ENCODE measurements around the gene SALL3. TPM values are rescaled to one million over a fixed set of nuclear protein-coding genes. Genes with fewer than 3 reads are reported as not detected.

The SALL3 gene
- total RNA-seq, 4 donors from 2014 or later, result 0.21 to 0.40 TPM; not detected in 2

DNA sequence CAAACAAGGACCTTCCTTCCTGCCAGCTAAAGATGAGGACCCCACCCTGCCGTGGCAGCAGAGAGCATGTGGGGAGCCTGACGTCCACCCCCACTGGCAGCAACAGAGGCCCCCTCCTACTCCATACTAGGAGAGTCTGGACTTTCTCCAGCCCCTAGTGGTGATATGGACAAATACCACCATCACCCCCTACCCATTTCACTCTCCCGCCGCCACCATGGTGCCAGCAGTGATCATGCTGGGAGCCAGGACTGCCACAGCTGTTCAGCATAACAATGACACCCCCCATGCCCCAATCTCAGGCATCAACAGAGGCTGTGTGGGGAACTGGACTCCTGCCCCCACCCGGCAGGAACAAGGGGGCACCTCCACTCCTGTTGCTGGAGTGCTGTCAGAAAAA lies 46.9 kb downstream of the SALL3 start:
- TF ChIP-seq POLR2AphosphoS5 (IDR thresholded peaks at IDR 0.05) (no peak), EP300 (IDR thresholded peaks at IDR 0.05) (no peak), POLR2A (IDR thresholded peaks at IDR 0.05) (no peak)
- TF ChIP-seq, protein P1, sequence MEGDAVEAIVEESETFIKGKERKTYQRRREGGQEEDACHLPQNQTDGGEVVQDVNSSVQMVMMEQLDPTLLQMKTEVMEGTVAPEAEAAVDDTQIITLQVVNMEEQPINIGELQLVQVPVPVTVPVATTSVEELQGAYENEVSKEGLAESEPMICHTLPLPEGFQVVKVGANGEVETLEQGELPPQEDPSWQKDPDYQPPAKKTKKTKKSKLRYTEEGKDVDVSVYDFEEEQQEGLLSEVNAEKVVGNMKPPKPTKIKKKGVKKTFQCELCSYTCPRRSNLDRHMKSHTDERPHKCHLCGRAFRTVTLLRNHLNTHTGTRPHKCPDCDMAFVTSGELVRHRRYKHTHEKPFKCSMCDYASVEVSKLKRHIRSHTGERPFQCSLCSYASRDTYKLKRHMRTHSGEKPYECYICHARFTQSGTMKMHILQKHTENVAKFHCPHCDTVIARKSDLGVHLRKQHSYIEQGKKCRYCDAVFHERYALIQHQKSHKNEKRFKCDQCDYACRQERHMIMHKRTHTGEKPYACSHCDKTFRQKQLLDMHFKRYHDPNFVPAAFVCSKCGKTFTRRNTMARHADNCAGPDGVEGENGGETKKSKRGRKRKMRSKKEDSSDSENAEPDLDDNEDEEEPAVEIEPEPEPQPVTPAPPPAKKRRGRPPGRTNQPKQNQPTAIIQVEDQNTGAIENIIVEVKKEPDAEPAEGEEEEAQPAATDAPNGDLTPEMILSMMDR (IDR thresholded peaks at IDR 0.05), result no peak
- H3K27ac ChIP-seq, result no peak overlapping the region
- no peak for DNase-seq (ENCODE audit: low spot score in 2 of 2)
- H3K27me3 ChIP-seq, result no peaks in the 10 kb centered on the region
- peaks cover 4% of the 10 kb centered on the region for H3K9me3 ChIP-seq
- no peak overlapping the region for H3K4me3 ChIP-seq
- no peaks in the 10 kb centered on the region for H3K36me3 ChIP-seq
- 43% methylated on average over 5 of the region's 5 CpGs for WGBS
- H3K4me1 ChIP-seq, result no peaks in the 10 kb centered on the region

DNA sequence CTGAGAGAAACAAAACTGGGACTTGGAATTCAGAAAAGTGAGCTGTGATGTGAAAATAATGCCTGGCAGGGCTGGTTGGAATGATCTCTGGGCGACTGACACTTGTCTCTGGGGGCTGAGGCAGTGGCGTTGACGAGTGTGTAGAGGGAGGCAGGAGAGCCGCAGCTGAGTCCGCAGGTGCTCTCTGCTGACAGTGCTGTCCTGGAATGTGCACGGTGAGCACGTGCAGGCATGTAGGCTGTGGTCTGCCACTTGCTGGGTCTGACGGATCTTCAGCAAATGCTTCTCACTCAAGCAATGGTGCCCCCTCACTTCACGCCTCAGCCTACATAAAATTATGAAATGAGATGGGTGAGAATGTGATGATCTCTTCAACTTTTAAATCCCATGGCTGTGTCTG lies 51.1 kb downstream of the SALL3 start:
- Histone ChIP-seq H3K27me3 (no peaks in the 10 kb centered on the region), H3K9me3 (peaks cover 8% of the 10 kb centered on the region), H3K27ac (no peak overlapping the region), H3K4me1 (no peaks in the 10 kb centered on the region), H3K36me3 (no peaks in the 10 kb centered on the region), H3K4me3 (no peak overlapping the region)
- DNase-seq (ENCODE audit: low spot score in 2 of 2), result no peak
- TF ChIP-seq POLR2AphosphoS5 (IDR thresholded peaks at IDR 0.05) (no peak), POLR2A (IDR thresholded peaks at IDR 0.05) (no peak), EP300 (IDR thresholded peaks at IDR 0.05) (no peak)
- TF ChIP-seq, protein P1 (IDR thresholded peaks at IDR 0.05), result no peak
- WGBS, result 40% methylated on average over 9 of the region's 9 CpGs

DNA sequence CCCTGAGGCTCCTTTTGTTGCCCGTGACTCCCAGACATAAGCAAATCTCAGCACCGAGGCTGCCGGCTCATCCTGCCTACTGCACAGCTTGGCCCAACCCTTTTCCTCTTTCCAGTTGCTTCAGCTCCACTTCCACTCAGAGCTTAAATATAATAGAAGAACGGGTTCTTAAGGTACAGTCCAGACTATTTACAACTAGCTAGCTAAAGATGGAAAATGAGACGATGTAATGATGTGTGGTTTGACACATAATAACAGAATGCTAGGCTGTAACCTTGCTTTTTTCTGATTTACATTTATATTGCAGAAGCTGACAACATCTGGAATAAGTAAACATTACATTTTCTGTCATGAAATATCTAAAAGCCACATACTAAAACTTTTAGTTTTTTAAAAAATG lies 62.7 kb downstream of the SALL3 start:
- H3K4me3 ChIP-seq, result no peak overlapping the region
- no peaks in the 10 kb centered on the region for H3K36me3 ChIP-seq
- DNase-seq (ENCODE audit: low spot score in 2 of 2), result no peak
- no peak for TF ChIP-seq POLR2A (IDR thresholded peaks at IDR 0.05)
- TF ChIP-seq, protein P1 (IDR thresholded peaks at IDR 0.05), result no peak
- no peak for TF ChIP-seq EP300 (IDR thresholded peaks at IDR 0.05)
- no peak for TF ChIP-seq POLR2AphosphoS5 (IDR thresholded peaks at IDR 0.05)
- 67% methylated on average over 5 of the region's 5 CpGs for WGBS
- no peaks in the 10 kb centered on the region for H3K27me3 ChIP-seq
- no peaks in the 10 kb centered on the region for H3K9me3 ChIP-seq
- no peaks in the 10 kb centered on the region for H3K4me1 ChIP-seq
- no peak overlapping the region for H3K27ac ChIP-seq

DNA sequence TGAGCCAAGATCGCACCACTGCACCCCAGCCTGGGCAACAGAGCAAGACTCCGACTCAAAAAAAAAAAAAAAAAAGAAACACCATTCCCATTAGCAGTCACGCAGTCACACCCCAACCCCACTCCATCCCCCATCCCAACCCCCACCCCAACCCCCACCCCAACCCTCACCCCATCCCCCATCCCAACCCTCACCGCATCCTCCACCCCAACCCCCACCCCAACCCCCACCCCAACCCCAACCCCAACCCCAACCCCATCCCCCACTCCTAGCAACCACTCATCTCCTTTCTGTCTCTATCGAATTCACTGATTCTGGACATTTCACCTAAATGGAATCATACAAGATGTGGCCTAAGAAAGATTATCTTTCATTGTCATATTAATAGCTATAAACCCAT lies 63.7 kb downstream of the SALL3 start:
- WGBS, result 90% methylated on average over 5 of the region's 5 CpGs
- no peak for DNase-seq (ENCODE audit: low spot score in 2 of 2)

DNA sequence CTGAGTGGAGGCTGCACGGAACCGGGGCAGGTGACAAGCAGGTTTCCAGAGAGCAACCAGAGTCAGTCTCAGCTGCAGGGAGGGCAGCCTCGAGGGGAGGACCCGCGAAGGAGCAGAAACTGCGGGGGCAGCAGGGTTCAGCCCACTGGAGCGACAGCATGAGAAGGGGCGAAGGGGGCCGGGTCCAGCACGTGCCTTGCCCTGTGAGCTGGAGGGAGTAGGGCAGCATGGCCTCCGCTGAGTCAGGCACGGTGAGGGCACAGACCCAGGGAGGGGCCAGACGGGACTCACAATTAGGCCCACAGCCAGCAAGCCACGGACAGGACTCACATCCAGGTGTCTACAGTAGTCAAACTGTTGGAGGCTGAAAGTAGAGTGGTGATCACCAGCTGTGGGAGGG lies 66.9 kb downstream of the SALL3 start:
- peaks cover 3% of the 10 kb centered on the region for H3K27me3 ChIP-seq
- H3K27ac ChIP-seq, result no peak overlapping the region
- WGBS, result 76% methylated on average over 11 of the region's 14 CpGs
- H3K4me1 ChIP-seq, result no peaks in the 10 kb centered on the region
- DNase-seq (ENCODE audit: low spot score in 2 of 2), result no peak
- no peaks in the 10 kb centered on the region for H3K36me3 ChIP-seq
- TF ChIP-seq POLR2AphosphoS5 (IDR thresholded peaks at IDR 0.05) (no peak), EP300 (IDR thresholded peaks at IDR 0.05) (no peak)
- H3K9me3 ChIP-seq, result no peaks in the 10 kb centered on the region
- H3K4me3 ChIP-seq, result no peak overlapping the region

More for the DNA sequence above, 63.7 kb downstream of the SALL3 start:
- H3K4me3 ChIP-seq, result no peak overlapping the region
- H3K9me3 ChIP-seq, result no peaks in the 10 kb centered on the region
- H3K4me1 ChIP-seq, result no peaks in the 10 kb centered on the region
- no peaks in the 10 kb centered on the region for H3K27me3 ChIP-seq
- no peak for TF ChIP-seq POLR2A (IDR thresholded peaks at IDR 0.05)
- TF ChIP-seq, protein P1 (IDR thresholded peaks at IDR 0.05), result no peak
- no peak for TF ChIP-seq EP300 (IDR thresholded peaks at IDR 0.05)
- TF ChIP-seq POLR2AphosphoS5 (IDR thresholded peaks at IDR 0.05), result no peak
- H3K36me3 ChIP-seq, result no peaks in the 10 kb centered on the region
- no peak overlapping the region for H3K27ac ChIP-seq

All from suprapubic skin (tissue), 4 donors.